HG03066 (cell line): ENCODE data around the gene G6PC3.

Source experiments
- ATAC-seq: cut with Tn5 transposase; IDR thresholded peaks from one replicate; pipeline ENCODE4 v1.9.1; 2021; ENCODE audit warnings: low read depth; ENCODE audit not compliant: unreplicated experiment

The G6PC3 gene

GRCh38 chr17:44059101-44059892 is 11.2 kb upstream of the G6PC3 start:
- ATAC-seq, result no peak

- ATAC-seq, result no peak
These were observed 9.1 kb upstream of the G6PC3 start for GRCh38 chr17:44061446-44061845.

DNA sequence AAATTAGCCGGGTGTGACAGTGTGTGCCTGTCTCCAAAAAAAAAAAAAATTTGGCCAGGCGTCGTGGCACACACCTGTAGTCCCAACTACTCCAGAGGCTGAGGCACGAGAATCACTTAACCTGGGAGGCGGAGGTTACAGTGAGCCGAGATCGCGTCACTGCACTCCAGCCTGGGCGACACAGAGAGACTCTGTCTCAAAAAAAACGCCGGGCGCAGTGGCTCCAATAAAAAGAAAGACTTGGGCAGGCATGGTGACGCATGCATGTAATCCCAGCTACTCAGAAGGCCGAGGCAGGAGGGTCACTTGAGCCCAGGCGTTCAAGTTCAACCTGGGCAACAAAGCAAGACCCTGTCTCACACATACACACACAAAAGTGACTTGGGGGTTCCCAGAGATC is 7.7 kb upstream of the G6PC3 start:
- no peak for ATAC-seq

GRCh38 chr17:44063704-44064639 is 6.6 kb upstream of the G6PC3 start:
- no peak for ATAC-seq

DNA sequence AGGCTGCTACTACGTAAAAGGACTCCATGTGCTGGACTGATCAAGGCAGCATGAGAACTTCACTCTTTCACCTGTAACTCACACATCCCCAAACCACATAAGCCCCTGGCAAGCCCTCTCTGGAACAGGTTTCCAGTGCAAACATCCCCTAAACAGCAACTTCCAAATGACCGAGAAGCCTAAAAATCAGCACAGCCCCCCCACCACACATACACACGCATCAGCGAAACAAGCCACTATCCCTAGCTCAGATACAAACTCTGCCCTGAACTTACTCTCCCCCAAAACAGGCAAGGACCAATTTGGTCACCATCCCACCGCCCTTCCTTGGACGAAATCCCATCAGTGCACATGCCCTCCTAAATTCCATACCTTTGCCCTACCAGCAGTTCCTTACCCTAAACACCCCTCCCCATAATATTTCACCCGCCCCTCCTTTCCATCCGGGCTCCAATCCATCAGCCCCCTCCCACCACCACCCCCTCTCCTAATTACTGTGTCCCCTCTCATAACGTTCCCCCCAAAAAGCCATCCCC is 4.8 kb upstream of the G6PC3 start:
- ATAC-seq, result no peak

- peak; percentile 48 for ATAC-seq
These were observed 4.2 kb upstream of the G6PC3 start, which contains the start of gene LSM12 for GRCh38 chr17:44066204-44066930. Gene LSM12, minus strand, starts transcription at chr17:44066671. Its CDS starts 84 bp downstream, at chr17:44066587.

GRCh38 chr17:44067545-44067940 is 3.0 kb upstream of the G6PC3 start:
- no peak for ATAC-seq

DNA sequence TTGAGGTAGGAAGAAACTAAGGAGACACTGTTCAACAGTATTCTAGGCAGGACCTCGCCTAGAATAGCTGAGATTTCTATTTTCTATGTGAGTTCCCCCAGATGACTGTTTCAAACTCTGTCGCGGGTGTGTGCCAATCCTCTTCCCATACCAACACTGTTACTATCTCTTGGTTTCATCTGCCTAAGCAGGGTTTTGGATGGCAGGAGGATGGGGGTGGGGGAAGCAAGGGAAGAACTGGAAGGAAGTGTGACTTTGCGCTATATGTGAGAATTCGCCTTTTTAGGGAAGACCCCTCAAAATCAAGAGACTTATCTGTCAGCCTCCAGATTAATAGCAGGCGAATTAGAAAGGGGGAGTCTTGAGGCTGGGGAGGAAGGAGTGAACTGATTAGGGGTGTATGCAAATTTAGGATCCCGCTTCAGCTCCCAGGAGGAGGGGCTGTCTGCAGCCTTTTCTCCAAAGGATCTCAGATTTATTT is 521 bp upstream of the G6PC3 start:
- peak; percentile 15 for ATAC-seq

GRCh38 chr17:44071198-44071520 is 624 bp downstream of the G6PC3 start:
- ATAC-seq, result no peak

- ATAC-seq, result no peak
These were observed 1.2 kb downstream of the G6PC3 start for GRCh38 chr17:44071772-44072171.

GRCh38 chr17:44074231-44074910 is 3.8 kb downstream of the G6PC3 start:
- ATAC-seq, result no peak

DNA sequence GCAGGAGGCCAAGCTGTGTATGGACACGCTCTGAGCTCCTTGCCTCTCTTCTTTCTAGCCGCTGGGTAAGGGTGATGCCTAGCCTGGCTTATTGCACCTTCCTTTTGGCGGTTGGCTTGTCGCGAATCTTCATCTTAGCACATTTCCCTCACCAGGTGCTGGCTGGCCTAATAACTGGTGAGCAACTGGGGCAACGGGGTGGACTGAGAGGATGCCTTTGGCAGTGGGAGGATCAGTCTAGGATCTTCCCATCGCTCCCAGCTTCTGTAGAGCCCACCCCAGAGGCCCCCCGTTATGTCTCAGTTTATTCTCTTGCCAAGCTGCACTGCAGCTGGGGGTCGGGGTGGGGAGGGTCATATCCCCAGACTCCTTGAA is 4.4 kb downstream of the G6PC3 start:
- ATAC-seq, result no peak

DNA sequence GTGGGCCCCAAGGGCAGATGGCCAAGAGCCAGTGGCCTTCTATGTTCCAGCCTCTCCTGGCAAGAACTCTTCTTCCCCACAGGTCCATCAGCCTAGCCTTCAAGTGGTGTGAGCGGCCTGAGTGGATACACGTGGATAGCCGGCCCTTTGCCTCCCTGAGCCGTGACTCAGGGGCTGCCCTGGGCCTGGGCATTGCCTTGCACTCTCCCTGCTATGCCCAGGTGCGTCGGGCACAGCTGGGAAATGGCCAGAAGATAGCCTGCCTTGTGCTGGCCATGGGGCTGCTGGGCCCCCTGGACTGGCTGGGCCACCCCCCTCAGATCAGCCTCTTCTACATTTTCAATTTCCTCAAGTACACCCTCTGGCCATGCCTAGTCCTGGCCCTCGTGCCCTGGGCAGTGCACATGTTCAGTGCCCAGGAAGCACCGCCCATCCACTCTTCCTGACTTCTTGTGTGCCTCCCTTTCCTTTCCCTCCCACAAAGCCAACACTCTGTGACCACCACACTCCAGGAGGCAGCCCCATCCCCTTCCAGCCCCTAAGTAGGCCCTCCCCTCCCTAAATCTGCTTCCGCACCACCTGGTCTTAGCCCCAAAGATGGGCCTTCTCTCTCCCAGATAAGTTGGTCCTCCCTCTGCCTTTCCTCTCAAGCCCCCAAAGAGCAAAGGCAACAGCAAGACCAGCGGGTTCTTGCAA is 5.2 kb downstream of the G6PC3 start:
- ATAC-seq, result no peak

- ATAC-seq, result no peak
These were observed 6.4 kb downstream of the G6PC3 start for GRCh38 chr17:44076716-44077594.

GRCh38 chr17:44077595-44077909 is 7.0 kb downstream of the G6PC3 start:
- ATAC-seq, result no peak

GRCh38 chr17:44078412-44078811 is 7.9 kb downstream of the G6PC3 start:
- no peak for ATAC-seq

DNA sequence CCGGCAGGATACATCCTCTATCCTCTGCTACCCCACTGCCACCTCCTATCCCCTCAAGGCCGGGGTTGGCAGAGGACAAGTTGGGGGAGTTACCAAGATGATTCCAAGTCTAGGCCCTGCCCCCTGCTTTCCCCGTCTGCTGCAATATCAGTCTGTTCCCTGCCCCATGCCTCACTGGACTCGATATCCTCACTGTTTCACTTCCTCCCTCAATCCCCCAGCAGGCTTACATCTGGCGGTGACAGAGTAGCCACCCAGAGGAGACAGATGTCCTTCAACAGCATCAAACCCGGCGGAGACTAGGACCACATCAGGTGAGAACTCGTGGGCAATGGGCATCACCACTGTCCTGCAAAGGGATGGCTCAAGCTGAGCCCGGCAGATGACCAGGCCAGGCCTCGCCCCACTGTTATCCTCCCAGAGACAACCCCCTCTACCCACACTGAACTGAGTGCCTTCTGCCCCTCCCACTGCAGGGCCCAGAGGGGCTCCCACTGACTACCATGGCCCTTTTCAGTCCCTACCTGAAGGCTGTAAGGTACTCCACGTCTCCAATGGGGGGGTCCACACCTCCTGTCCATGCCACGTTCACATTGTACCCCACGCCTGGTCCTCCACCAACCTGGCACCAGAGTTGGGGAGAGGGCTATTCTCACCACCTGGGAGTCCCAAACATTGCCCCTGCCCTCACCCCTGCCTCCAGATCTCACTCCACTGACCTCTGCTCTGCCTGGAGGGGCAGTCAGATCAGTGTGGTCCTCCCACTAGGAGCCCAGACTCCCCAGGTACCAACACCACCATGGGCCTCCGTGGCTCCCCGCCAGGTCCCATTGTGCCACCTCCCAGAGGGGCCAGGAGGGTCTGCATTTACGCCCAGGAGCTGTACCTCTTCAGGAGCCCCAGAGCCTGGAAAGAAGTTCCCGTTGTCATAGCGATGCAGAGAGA is 9.6 kb downstream of the G6PC3 start:
- no peak for ATAC-seq

GRCh38 chr17:44081681-44082080 is 11.1 kb downstream of the G6PC3 start:
- no peak for ATAC-seq
